HS-5 (cell line): Measurements from ENCODE around the gene PTGS2.

Source experiments
- DNase-seq: peaks from one replicate; pipeline ENCODE4 v3.0.0-alpha.2; 2012; ENCODE audit warnings: low read depth

PTGS2 gene

GRCh38 chr1:186680245-186681061 lies at the start of gene PTGS2:
PTGS2 (minus strand) TSS chr1:186680423; CDS start chr1:186680290, 133 bp downstream.
- DNase-seq = peak; percentile 68

- peak; percentile 26 for DNase-seq
Observed at GRCh38 chr1:186722711-186723309, 42.6 kb upstream of the PTGS2 start.

- DNase-seq = no peak
Observed at GRCh38 chr1:186717286-186717685, 37.1 kb upstream of the PTGS2 start.

GRCh38 chr1:186715887-186716809 lies 35.9 kb upstream of the PTGS2 start:
- DNase-seq = no peak

GRCh38 chr1:186710696-186711095 lies 30.5 kb upstream of the PTGS2 start:
- DNase-seq = no peak

GRCh38 chr1:186708694-186709097 lies 28.5 kb upstream of the PTGS2 start:
- DNase-seq = no peak

GRCh38 chr1:186703209-186703766 lies 23.1 kb upstream of the PTGS2 start:
- DNase-seq = no peak

GRCh38 chr1:186700722-186701121 lies 20.5 kb upstream of the PTGS2 start:
- no peak for DNase-seq

GRCh38 chr1:186699519-186699918 lies 19.3 kb upstream of the PTGS2 start:
- DNase-seq = no peak

GRCh38 chr1:186689907-186690306 lies 9.7 kb upstream of the PTGS2 start:
- DNase-seq = no peak

- no peak for DNase-seq
Observed at GRCh38 chr1:186689376-186689775, 9.2 kb upstream of the PTGS2 start.

GRCh38 chr1:186683652-186684410 lies 3.6 kb upstream of the PTGS2 start:
- DNase-seq = no peak

GRCh38 chr1:186682736-186683135 lies 2.5 kb upstream of the PTGS2 start:
- peak; percentile 4 for DNase-seq

- peak; percentile 13 for DNase-seq
Observed at GRCh38 chr1:186681801-186682200, 1.6 kb upstream of the PTGS2 start.

- peak; percentile 4 for DNase-seq
Observed at GRCh38 chr1:186681121-186681520, 898 bp upstream of the PTGS2 start.

GRCh38 chr1:186679924-186680244 lies 339 bp downstream of the PTGS2 start:
- DNase-seq = peak; percentile 2

- no peak for DNase-seq
Observed at GRCh38 chr1:186678155-186678554, 2.1 kb downstream of the PTGS2 start.

- DNase-seq = no peak
Observed at GRCh38 chr1:186672596-186672995, 7.6 kb downstream of the PTGS2 start.

GRCh38 chr1:186672131-186672530 lies 8.1 kb downstream of the PTGS2 start:
- DNase-seq = no peak

GRCh38 chr1:186671136-186671825 lies 8.9 kb downstream of the PTGS2 start:
- DNase-seq = no peak
